Fibroblast of villous mesenchyme (primary cell): Measurements from ENCODE around the gene RUSF1. TPM values are rescaled to one million over a fixed set of nuclear protein-coding genes. Genes with fewer than 3 reads are reported as not detected.

Experiments used
- DNase-seq: peaks from one replicate; pipeline ENCODE4 v3.0.0-alpha.2; 2010; ENCODE audit warnings: low read depth
- H3K4me3 ChIP-seq: 2 replicates; pipeline ENCODE4 v1.5.1; 2011; ENCODE audit warnings: low read depth, mild to moderate bottlenecking, low read length
- total RNA-seq: library from RNA; depleted of rRNA; stranded (reverse); fragments of >200 nt; gene quantifications from 2 replicates; pipeline ENCODE4 v1.2.3, GENCODE V29; 2012
- TF ChIP-seq, protein P1 (sequence below): IDR thresholded peaks from 2 replicates; pipeline ENCODE4 v1.5.1; 2012; ENCODE audit warnings: low read depth, mild to moderate bottlenecking, low read length; ENCODE audit not compliant: insufficient read depth

RUSF1 gene
- total RNA-seq, 1 donor: 52.2 TPM

- TF ChIP-seq, protein P1, sequence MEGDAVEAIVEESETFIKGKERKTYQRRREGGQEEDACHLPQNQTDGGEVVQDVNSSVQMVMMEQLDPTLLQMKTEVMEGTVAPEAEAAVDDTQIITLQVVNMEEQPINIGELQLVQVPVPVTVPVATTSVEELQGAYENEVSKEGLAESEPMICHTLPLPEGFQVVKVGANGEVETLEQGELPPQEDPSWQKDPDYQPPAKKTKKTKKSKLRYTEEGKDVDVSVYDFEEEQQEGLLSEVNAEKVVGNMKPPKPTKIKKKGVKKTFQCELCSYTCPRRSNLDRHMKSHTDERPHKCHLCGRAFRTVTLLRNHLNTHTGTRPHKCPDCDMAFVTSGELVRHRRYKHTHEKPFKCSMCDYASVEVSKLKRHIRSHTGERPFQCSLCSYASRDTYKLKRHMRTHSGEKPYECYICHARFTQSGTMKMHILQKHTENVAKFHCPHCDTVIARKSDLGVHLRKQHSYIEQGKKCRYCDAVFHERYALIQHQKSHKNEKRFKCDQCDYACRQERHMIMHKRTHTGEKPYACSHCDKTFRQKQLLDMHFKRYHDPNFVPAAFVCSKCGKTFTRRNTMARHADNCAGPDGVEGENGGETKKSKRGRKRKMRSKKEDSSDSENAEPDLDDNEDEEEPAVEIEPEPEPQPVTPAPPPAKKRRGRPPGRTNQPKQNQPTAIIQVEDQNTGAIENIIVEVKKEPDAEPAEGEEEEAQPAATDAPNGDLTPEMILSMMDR: no peak
Observed at GRCh38 chr16:31461921-31462804, 46.0 kb downstream of the RUSF1 start.

GRCh38 chr16:31461201-31461920 is 46.8 kb downstream of the RUSF1 start:
- DNase-seq: no peak
- no peak overlapping the region for H3K4me3 ChIP-seq
- TF ChIP-seq, protein P1: no peak

More at GRCh38 chr16:31461921-31462804, 46.0 kb downstream of the RUSF1 start:
- no peak for DNase-seq
- no peak overlapping the region for H3K4me3 ChIP-seq

GRCh38 chr16:31460582-31461002 is 47.6 kb downstream of the RUSF1 start:
- DNase-seq: peak; percentile 75
- H3K4me3 ChIP-seq: peak overlapping the region; percentile 62
- TF ChIP-seq, protein P1: peak; percentile 70

- TF ChIP-seq, protein P1: no peak
- peak overlapping the region; percentile 78 for H3K4me3 ChIP-seq
- peak; percentile 100 for DNase-seq
Observed at GRCh38 chr16:31459687-31460581, 48.3 kb downstream of the RUSF1 start.

GRCh38 chr16:31458844-31459686 is 49.1 kb downstream of the RUSF1 start, which contains the start of gene ARMC5:
Gene ARMC5 (plus strand): TSS chr16:31459501. CDS start chr16:31459525, 24 bp downstream.
- peak within 1 kb of the TSS; percentile 78 for H3K4me3 ChIP-seq
- TF ChIP-seq, protein P1: peak; percentile 60
- peak; percentile 99 for DNase-seq
